WTC11 (cell line): ENCODE results near the gene PCDHGA4. TPM values are rescaled to one million over a fixed set of nuclear protein-coding genes. Genes with fewer than 3 reads are reported as not detected.

ENCODE experiments used
- ATAC-seq: fragments of 200-7000 bp; cut with Tn5 transposase; 2 replicates; pipeline ENCODE4 v1.10.0; 2021; ENCODE audit warnings: mild to moderate bottlenecking, moderate library complexity
- CTCF ChIA-PET: fragments of 300-600 bp; sonication (Branson Sonifier 250); formaldehyde crosslinking; loops from one replicate; lab custom pipeline; 2021; ENCODE audit warnings: antibody characterized with exemption; lab: Charles Lee
- POLR2A ChIA-PET: fragments of 350-600 bp; sonication (Branson Sonifier 250); formaldehyde crosslinking; loops from one replicate; lab custom pipeline; 2021; ENCODE audit warnings: antibody characterized with exemption; lab: Charles Lee
- DNase-seq: peaks from one replicate; pipeline ENCODE4 v3.0.0; 2021; ENCODE audit warnings: low spot score
- H3K27ac Mint-ChIP-seq: 2 replicates; pipeline ENCODE4 v1.8.0; 2021; ENCODE audit warnings: mixed read lengths
- H3K27me3 Mint-ChIP-seq: 2 replicates; pipeline ENCODE4 v1.8.0; 2021; ENCODE audit warnings: low read depth, mild to moderate bottlenecking, moderate library complexity, mixed read lengths
- H3K36me3 Mint-ChIP-seq: 2 replicates; pipeline ENCODE4 v1.8.0; 2021; ENCODE audit warnings: mixed read lengths
- H3K4me1 Mint-ChIP-seq: 2 replicates; pipeline ENCODE4 v1.8.0; 2022; ENCODE audit warnings: mixed read lengths
- H3K4me3 Mint-ChIP-seq: 2 replicates; pipeline ENCODE4 v1.8.0; 2021; ENCODE audit warnings: mild to moderate bottlenecking, moderate library complexity, mixed read lengths
- H3K9me3 Mint-ChIP-seq: 2 replicates; pipeline ENCODE4 v1.8.0; 2021; ENCODE audit warnings: mixed read lengths
- GTF2I ChIP-seq: fragments of 250-450 bp; sonication (Bioruptor Pico); conservative IDR thresholded peaks from 2 replicates; pipeline ENCODE4 v1.4.0; 2021; ENCODE audit warnings: mild to moderate bottlenecking
- IRF2 ChIP-seq: sonication (generic); formaldehyde crosslinking; IDR thresholded peaks from 2 replicates; pipeline ENCODE4 v1.8.0; 2022; ENCODE audit warnings: low read depth, missing genetic modification reagents, borderline replicate concordance
- NR2C2 ChIP-seq: sonication (generic); formaldehyde crosslinking; IDR thresholded peaks from 2 replicates; pipeline ENCODE4 v1.8.0; 2022; ENCODE audit warnings: mild to moderate bottlenecking, missing genetic modification reagents
- OVOL2 ChIP-seq: fragments of 250-450 bp; sonication (Bioruptor Pico); IDR thresholded peaks from 2 replicates; pipeline ENCODE4 v1.9.0; 2021; ENCODE audit warnings: mild to moderate bottlenecking, borderline replicate concordance
- SMAD3 ChIP-seq: sonication (generic); formaldehyde crosslinking; IDR thresholded peaks from 2 replicates; pipeline ENCODE4 v1.8.0; 2022; ENCODE audit warnings: missing genetic modification reagents, mild to moderate bottlenecking, borderline replicate concordance
- SMAD4 ChIP-seq: sonication (generic); formaldehyde crosslinking; IDR thresholded peaks from 2 replicates; pipeline ENCODE4 v1.8.0; 2022; ENCODE audit warnings: mild to moderate bottlenecking, missing genetic modification reagents
- SOX15 ChIP-seq: fragments of 250-450 bp; sonication (Bioruptor Pico); IDR thresholded peaks from 2 replicates; pipeline ENCODE4 v1.9.0; 2021; ENCODE audit warnings: mild to moderate bottlenecking
- TEAD1 ChIP-seq: sonication (generic); formaldehyde crosslinking; IDR thresholded peaks from 2 replicates; pipeline ENCODE4 v1.8.0; 2022; ENCODE audit warnings: mild to moderate bottlenecking, missing genetic modification reagents
- ZNF121 ChIP-seq: sonication (generic); formaldehyde crosslinking; IDR thresholded peaks from 2 replicates; pipeline ENCODE4 v1.8.0; 2023; ENCODE audit warnings: missing genetic modification reagents
- ZNF232 ChIP-seq: sonication (generic); formaldehyde crosslinking; IDR thresholded peaks from 2 replicates; pipeline ENCODE4 v1.8.0; 2022; ENCODE audit warnings: mild to moderate bottlenecking, missing genetic modification reagents
- total RNA-seq: library from RNA; stranded (reverse); gene quantifications from 3 replicates; pipeline ENCODE4 v1.2.3, GENCODE V29; 2021
- TF ChIP-seq, protein P1 (sequence below): sonication (generic); formaldehyde crosslinking; conservative IDR thresholded peaks from 2 replicates; pipeline ENCODE4 v1.8.1; 2022; ENCODE audit warnings: mild to moderate bottlenecking, missing genetic modification reagents
- TF ChIP-seq, protein P2 (sequence below): sonication (generic); formaldehyde crosslinking; IDR thresholded peaks from 2 replicates; pipeline ENCODE4 v1.8.1; 2023; ENCODE audit warnings: mild to moderate bottlenecking, missing genetic modification reagents
- TF ChIP-seq, protein P3 (sequence below): sonication (generic); formaldehyde crosslinking; IDR thresholded peaks from 2 replicates; pipeline ENCODE4 v1.8.0; 2022; ENCODE audit warnings: mild to moderate bottlenecking, missing genetic modification reagents
- TF ChIP-seq, protein P4 (sequence below): fragments of 250-450 bp; sonication (Bioruptor Pico); conservative IDR thresholded peaks from 2 replicates; pipeline ENCODE4 v1.9.0; 2021; ENCODE audit warnings: mild to moderate bottlenecking
- TF ChIP-seq, protein P5 (sequence below): fragments of 250-450 bp; sonication (Bioruptor Pico); IDR thresholded peaks from 2 replicates; pipeline ENCODE4 v1.8.0; 2021; ENCODE audit warnings: mild to moderate bottlenecking
- TF ChIP-seq, protein P6 (sequence below): fragments of 250-450 bp; sonication (Bioruptor Pico); IDR thresholded peaks from 2 replicates; pipeline ENCODE4 v2.1.2; 2022; ENCODE audit warnings: mild to moderate bottlenecking, moderate library complexity

The PCDHGA4 gene
- total RNA-seq, 1 experiment from 2014 or later, result 3.5 TPM

DNA sequence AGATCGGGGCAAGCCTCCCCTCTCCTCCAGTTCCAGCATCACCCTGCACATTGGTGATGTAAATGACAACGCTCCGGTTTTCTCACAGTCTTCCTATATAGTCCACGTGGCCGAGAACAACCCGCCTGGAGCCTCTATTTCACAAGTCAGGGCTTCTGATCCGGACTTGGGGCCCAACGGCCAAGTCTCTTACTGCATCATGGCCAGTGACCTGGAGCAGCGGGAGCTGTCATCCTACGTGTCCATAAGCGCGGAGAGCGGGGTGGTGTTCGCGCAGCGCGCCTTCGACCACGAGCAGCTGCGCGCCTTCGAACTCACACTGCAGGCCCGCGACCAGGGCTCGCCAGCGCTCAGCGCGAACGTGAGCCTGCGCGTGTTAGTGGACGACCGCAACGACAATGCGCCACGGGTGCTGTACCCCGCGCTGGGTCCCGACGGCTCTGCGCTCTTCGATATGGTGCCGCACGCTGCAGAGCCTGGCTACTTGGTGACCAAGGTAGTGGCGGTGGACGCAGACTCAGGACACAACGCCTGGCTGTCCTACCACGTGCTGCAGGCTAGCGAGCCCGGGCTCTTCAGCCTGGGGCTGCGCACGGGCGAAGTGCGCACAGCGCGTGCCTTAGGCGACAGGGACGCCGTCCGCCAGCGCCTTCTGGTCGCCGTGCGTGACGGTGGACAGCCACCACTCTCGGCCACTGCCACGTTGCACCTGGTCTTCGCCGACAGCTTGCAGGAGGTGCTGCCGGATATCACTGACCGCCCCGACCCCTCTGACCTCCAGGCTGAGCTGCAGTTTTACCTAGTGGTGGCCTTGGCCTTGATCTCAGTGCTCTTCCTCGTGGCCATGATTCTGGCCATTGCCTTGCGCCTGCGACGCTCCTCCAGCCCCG is 34.6 kb downstream of the PCDHGA4 start:
- Mint-ChIP-seq H3K27ac (no peak overlapping the region), H3K9me3 (peaks cover 68% of the 10 kb centered on the region), H3K36me3 (peaks cover 64% of the 10 kb centered on the region), H3K27me3 (peaks cover 27% of the 10 kb centered on the region), H3K4me1 (0 out of 2 replicates have a peak, but pooled peaks cover 3% of the 10 kb centered on the region), H3K4me3 (peak overlapping the region; percentile 2; the same call in 1 of the 2 replicates)
- no peak for ATAC-seq
- CTCF ChIA-PET, result interaction anchor here (1.1 to 3.5 kb wide), 7 partner anchors 15 to 178 kb away, joined by 3 to 24 read pairs (median 6); partner anchors contain the start of genes PCDHB14, PCDHGA6, PCDHGB3 and PCDHGB6
- POLR2A ChIA-PET, result no interaction called here
- no peak for DNase-seq
- TF ChIP-seq, protein P1, sequence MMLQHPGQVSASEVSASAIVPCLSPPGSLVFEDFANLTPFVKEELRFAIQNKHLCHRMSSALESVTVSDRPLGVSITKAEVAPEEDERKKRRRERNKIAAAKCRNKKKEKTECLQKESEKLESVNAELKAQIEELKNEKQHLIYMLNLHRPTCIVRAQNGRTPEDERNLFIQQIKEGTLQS (CRISPR knock-in tag), result 0 out of 2 replicates have a peak, but pooled peaks have one; percentile 59
- TF ChIP-seq, protein P2, sequence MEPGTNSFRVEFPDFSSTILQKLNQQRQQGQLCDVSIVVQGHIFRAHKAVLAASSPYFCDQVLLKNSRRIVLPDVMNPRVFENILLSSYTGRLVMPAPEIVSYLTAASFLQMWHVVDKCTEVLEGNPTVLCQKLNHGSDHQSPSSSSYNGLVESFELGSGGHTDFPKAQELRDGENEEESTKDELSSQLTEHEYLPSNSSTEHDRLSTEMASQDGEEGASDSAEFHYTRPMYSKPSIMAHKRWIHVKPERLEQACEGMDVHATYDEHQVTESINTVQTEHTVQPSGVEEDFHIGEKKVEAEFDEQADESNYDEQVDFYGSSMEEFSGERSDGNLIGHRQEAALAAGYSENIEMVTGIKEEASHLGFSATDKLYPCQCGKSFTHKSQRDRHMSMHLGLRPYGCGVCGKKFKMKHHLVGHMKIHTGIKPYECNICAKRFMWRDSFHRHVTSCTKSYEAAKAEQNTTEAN, result peak; percentile 30; the same call in 1 of the 2 replicates
- TF ChIP-seq OVOL2 (CRISPR knock-in tag) (no peak), IRF2 (0 out of 2 replicates have a peak, but pooled peaks have one; percentile 60)

DNA sequence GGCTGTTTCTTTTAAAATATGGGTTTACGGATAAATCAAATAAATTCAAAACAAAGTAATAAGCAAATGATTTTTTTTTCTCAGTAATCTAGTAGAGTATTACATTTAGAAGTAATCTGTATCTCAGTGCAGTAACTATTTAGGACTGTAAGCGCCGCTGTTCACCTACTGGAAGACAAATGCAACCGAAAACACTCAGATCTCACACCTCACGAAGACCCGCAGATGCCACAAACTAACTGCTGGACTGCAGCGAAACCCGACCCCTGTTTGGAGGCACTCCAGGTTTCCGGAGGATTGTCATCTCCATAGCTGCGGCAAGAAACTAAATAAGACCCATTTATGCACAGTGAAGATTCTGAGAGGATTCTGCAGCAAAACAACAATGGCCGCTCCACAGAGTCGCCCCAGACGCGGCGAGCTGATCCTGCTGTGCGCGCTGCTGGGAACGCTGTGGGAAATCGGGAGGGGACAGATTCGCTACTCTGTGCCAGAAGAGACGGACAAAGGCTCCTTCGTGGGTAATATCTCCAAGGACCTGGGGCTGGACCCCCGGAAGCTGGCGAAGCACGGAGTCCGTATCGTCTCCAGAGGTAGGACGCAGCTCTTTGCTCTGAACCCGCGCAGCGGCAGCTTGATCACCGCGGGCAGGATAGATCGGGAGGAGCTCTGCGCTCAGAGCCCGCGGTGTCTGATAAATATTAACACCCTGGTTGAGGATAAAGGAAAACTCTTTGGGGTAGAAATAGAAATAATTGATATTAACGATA is 37.8 kb downstream of the PCDHGA4 start, which contains the start of gene PCDHGA8:
Gene PCDHGA8 (plus strand): TSS at position 205 of the 770 bp plus-strand sequence. CDS start 181 bp downstream, at position 386.
- ChIA-PET POLR2A (no interaction called here), CTCF (interaction anchor here (1.2 to 3.5 kb wide), 4 partner anchors 10 to 237 kb away, joined by 3 to 17 read pairs (median 4); partner anchors contain the start of genes PCDHGA10, PCDHGA9 and PCDHGB6)
- Mint-ChIP-seq H3K4me3 (no peak within 1 kb of the TSS), H3K27me3 (peaks cover 23% of the 10 kb centered on the region), H3K36me3 (peaks cover 78% of the 10 kb centered on the region), H3K4me1 (0 out of 2 replicates have a peak, but pooled peaks cover 3% of the 10 kb centered on the region), H3K9me3 (peaks cover 68% of the 10 kb centered on the region)
- DNase-seq (no peak), ATAC-seq (no peak)
- TF ChIP-seq ZNF121 (no peak), TEAD1 (CRISPR knock-in tag) (no peak), GTF2I (CRISPR knock-in tag) (no peak), SMAD3 (CRISPR knock-in tag) (no peak), SOX15 (CRISPR knock-in tag) (no peak)
- TF ChIP-seq, protein P3, sequence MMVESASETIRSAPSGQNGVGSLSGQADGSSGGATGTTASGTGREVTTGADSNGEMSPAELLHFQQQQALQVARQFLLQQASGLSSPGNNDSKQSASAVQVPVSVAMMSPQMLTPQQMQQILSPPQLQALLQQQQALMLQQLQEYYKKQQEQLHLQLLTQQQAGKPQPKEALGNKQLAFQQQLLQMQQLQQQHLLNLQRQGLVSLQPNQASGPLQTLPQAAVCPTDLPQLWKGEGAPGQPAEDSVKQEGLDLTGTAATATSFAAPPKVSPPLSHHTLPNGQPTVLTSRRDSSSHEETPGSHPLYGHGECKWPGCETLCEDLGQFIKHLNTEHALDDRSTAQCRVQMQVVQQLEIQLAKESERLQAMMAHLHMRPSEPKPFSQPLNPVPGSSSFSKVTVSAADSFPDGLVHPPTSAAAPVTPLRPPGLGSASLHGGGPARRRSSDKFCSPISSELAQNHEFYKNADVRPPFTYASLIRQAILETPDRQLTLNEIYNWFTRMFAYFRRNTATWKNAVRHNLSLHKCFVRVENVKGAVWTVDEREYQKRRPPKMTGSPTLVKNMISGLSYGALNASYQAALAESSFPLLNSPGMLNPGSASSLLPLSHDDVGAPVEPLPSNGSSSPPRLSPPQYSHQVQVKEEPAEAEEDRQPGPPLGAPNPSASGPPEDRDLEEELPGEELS (CRISPR knock-in tag), result no peak
- TF ChIP-seq, protein P4, sequence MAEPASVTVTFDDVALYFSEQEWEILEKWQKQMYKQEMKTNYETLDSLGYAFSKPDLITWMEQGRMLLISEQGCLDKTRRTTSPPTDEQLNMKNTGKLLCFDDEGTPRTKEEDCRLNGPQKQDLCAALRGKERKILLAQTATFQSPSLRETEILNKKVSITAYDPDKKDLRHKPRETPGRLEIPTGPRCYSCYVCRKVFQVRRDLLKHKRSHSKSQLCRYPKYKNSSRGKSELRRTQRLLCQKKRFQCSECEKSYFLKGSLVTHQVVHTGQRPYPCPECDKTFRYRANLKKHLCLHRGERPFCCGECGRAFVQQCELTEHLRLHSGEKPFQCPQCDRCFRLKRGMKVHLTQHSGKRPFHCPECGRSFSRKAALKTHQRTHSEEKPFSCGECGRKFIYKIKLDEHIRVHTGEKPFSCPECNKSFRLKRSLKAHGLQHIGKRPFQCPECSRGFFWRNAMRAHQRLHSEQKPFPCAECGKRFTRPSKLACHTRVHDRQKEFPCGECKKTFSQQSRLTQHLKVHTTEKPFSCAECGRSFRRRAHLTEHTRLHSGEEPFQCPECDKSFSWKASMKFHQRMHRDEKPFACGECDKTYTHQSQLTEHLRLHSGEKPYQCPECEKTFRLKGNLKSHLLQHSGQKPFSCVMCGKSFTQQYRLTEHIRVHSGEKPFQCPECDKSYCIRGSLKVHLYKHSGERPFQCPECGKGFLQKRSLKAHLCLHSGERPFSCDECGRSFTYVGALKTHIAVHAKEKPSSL, result no peak
- TF ChIP-seq, all 79 proteins: peak for 0
- H3K27ac Mint-ChIP-seq, result no peak within 1 kb of the TSS

DNA sequence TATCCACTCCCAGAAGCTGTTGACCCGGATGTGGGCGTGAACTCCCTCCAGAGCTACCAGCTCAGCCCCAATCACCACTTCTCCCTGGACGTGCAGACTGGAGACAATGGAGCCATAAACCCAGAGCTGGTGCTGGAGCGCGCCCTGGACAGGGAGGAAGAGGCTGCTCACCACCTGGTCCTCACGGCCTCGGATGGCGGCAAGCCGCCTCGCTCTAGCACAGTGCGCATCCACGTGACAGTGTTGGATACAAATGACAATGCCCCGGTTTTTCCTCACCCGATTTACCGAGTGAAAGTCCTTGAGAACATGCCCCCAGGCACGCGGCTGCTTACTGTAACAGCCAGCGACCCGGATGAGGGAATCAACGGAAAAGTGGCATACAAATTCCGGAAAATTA is 38.4 kb downstream of the PCDHGA4 start:
- H3K9me3 Mint-ChIP-seq, result peaks cover 66% of the 10 kb centered on the region
- TF ChIP-seq, protein P5, sequence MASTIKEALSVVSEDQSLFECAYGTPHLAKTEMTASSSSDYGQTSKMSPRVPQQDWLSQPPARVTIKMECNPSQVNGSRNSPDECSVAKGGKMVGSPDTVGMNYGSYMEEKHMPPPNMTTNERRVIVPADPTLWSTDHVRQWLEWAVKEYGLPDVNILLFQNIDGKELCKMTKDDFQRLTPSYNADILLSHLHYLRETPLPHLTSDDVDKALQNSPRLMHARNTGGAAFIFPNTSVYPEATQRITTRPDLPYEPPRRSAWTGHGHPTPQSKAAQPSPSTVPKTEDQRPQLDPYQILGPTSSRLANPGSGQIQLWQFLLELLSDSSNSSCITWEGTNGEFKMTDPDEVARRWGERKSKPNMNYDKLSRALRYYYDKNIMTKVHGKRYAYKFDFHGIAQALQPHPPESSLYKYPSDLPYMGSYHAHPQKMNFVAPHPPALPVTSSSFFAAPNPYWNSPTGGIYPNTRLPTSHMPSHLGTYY (CRISPR knock-in tag), result no peak
- TF ChIP-seq ZNF232 (CRISPR knock-in tag) (no peak), SMAD4 (CRISPR knock-in tag) (no peak), NR2C2 (CRISPR knock-in tag) (no peak)
- TF ChIP-seq, protein P6, sequence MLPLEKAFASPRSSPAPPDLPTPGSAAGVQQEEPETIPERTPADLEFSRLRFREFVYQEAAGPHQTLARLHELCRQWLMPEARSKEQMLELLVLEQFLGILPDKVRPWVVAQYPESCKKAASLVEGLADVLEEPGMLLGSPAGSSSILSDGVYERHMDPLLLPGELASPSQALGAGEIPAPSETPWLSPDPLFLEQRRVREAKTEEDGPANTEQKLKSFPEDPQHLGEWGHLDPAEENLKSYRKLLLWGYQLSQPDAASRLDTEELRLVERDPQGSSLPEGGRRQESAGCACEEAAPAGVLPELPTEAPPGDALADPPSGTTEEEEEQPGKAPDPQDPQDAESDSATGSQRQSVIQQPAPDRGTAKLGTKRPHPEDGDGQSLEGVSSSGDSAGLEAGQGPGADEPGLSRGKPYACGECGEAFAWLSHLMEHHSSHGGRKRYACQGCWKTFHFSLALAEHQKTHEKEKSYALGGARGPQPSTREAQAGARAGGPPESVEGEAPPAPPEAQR (CRISPR knock-in tag), result no peak
- TF ChIP-seq, protein P2, result no peak

More for the DNA sequence above, 38.4 kb downstream of the PCDHGA4 start:
- 0 out of 2 replicates have a peak, but pooled peaks cover 3% of the 10 kb centered on the region for H3K4me1 Mint-ChIP-seq
- H3K36me3 Mint-ChIP-seq, result peaks cover 76% of the 10 kb centered on the region
- CTCF ChIA-PET, result interaction anchor here (1.2 to 1.5 kb wide), 3 partner anchors 10 to 238 kb away, joined by 3 to 4 read pairs (median 4); partner anchors contain the start of genes PCDHGA10 and PCDHGA9
- H3K27ac Mint-ChIP-seq, result no peak overlapping the region
- POLR2A ChIA-PET, result no interaction called here
- no peak overlapping the region for H3K4me3 Mint-ChIP-seq
- no peak for DNase-seq
- no peak for ATAC-seq
- H3K27me3 Mint-ChIP-seq, result peaks cover 21% of the 10 kb centered on the region
